Occipital lobe (tissue), 2 donors: Measurements from ENCODE around the gene SLC39A13. TPM values are rescaled to one million over a fixed set of nuclear protein-coding genes. Genes with fewer than 3 reads are reported as not detected.

Source experiments
- DNase-seq: peaks from one replicate; lab custom pipeline; 2025; lab: John Stamatoyannopoulos, UW
- total RNA-seq: library from RNA; depleted of rRNA; stranded (reverse); fragments of >200 nt; gene quantifications from one replicate; pipeline ENCODE4 v1.2.3, GENCODE V29; 2014

The SLC39A13 gene
- total RNA-seq, result 8.9 TPM

DNA sequence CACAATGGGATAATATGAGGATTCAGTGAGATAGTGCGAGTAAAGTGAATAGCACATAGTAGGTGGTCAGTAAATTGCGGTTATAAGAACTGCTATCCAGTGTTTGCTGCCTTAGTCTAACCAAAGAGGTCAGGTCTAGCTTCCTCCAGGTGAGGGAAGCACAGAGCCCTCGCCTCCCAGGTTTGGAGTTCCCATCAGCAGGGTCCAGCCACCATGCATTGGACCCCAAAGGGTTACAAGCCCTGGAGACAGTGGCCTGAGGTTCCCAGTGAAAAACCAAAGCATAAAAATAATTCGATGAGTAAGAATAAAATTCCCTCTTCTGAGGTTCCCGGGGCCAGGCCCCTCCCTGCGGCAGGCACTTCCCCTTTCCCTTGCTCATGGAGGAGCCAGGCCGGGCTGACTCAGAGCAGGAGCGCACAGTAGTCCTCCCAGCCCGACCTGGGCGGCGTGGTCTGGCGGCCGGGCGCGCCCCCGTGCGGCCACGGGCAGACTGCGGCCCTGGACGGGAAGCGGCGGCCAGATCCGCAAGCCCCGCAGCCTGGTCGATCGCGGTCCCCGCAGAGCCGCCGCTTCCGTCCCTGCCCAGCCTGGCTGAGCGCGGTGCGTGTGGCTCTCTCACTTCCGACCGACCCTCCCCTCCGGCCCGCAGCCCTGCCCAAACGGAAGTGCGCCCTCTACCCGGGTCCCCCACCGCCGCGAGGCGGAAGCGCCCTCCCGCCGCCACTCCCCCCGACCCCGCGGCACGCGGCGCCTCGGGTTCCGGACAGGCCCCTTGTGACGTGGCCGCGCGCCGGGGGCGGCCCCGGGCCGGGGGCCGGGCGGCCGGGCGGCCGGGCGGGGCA is at the start of gene SLC39A13:
Gene SLC39A13, plus strand, starts transcription at position 845 of the 845 bp plus-strand sequence. CDS start 1,505 bp downstream, outside the sequence.
- DNase-seq, result peak; percentile 92

DNA sequence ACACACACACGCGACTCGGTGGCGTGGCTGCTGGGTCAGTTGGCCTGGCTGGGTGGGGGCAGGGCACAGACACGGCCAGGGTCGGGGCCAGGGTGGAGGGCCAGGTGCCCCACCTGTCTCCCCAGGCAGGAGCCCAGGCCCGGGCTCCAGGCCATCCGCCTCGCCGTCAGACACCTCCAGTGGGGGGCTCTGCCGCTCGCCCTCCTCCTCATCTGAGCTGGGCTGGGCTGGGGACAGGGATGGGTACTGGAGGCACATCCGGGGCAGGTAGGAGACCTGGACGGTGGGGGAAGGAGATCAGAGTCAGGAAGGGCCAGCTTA is 49.7 kb upstream of the SLC39A13 start:
- DNase-seq, result no peak

DNA sequence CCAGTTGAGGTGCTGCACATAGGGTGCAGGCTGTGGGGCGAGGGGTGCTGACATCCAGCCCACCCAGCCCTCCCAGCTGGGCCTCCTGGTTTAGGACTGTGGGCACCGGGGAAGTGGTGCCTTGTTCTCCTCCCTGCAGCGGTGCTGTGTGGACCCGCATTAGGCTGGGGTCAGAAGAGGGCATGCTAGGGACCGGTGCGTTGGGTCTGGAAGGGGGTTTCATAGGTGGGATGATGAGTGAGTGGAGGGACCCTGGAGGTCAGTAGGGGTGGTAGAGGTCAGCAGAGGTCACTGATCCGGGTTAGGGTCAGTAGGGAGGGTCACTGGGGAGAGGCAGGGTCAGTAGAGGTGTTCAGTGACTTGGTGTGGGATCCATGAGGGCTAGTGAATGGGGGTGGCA is 49.2 kb upstream of the SLC39A13 start:
- no peak for DNase-seq

DNA sequence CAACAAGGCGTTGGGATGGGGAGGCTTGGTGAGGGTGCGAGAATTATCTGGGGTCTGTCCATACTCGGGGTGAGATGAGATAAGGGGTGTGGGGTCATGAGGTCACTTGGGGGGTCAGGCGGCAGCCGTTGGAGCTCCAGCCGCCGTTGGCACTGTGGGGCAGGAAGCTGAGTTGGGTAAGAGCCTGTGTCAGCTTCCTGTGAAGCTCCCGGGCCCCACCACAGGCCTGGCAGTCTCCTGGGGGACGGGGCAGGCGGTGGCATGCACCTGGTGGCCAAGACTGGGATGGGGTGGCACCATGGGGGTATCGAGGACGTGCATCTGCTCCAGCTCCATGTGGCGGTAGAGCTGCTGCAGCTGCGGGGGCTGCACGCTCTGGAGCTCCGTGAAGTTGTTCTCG is 48.8 kb upstream of the SLC39A13 start:
- no peak for DNase-seq

DNA sequence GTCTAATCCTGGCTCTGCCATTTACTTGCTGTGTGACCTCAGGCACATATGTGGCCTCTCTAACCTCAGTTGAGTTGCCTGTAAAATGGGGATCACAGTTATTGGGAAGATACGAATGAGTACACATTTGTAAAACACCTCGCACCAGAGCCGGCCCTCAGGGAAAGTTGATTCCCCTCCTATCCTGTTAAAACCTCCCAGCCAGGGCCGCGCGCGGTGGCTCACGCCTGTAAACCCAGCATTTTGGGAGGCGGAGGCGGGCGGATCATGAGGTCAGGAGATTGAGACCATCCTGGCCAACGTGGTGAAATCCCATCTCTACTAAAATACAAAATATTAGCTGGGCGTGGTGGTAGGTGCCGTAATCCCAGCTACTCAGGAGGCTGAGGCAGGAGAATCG is 48.0 kb upstream of the SLC39A13 start:
- DNase-seq, result no peak

DNA sequence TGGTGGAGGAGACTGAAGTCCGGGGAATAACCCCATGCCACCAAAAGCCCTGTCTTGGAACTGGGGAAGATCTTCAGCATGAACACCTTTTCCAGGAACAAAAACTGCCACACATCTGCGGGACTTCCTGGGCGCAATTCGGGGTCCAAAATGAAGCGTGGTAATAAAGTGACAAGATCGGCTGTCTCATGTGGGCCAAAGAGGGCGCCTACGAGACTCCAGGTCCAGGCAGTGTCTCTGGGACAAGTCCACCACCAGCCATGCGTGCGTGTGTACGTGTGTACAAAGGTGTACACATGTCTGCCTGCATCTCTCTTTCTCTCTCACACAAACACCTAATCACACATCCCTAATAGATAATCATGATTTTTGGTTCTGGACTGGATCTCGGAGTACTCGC is 47.0 kb upstream of the SLC39A13 start:
- DNase-seq, result no peak

DNA sequence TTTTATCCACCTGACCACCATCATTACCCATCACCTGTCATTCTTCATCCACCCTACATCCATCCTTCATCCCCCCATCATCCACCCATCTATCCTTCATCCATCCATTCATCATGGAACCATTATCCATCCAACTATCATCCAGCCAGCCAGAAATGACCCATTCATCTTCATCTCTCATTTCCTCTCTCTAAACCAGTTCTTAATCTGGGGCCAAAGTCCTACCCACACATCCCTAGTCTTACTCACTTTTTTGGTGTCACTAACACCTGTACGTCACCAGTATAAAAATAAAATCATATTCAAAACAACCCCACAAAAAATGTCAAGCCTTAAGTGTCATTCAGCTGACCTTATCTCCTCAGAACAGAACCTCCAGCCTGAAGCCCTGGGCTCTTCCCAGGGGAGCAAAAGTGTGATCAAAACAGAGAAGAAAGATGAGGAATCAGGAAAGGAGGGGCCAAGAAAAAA is 42.3 kb upstream of the SLC39A13 start:
- DNase-seq, result no peak

DNA sequence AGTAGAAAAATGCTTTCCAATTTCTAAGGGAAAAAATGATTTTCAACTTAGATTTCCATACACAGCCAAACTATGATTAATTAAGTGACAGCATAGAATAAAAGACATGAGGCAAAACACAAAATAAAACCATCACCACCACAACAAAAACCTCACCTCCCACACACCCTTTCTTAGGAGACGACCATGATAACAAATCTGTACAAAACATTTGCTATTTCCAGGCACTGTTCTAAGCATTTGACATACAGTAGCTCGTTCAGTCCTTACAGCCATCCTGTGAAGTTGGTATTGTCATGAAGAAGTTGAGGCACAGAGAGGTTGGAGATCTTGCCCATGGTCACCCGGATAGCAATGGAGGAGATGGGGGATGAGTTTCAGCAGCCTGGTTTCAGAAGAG is 38.7 kb upstream of the SLC39A13 start:
- no peak for DNase-seq

DNA sequence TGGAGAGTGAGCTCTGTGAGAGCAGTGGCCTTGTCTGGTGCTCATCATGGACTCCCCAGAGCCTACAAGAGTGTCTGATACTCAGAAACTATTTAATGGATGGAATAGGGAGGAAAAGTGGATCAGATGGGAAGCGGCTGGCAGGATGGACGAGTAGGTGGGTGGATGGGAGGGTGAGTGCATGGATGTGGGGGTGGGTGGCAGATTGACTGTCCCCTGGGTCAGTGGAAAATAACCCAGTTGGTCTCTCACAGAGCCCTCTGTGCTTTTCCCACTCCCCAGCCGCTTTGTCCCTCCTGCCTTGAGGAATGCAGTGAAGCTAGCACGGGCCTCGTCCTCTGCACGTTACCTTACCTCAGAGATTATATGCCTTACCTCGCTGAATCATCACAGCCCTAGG is 36.0 kb upstream of the SLC39A13 start:
- DNase-seq, result no peak

DNA sequence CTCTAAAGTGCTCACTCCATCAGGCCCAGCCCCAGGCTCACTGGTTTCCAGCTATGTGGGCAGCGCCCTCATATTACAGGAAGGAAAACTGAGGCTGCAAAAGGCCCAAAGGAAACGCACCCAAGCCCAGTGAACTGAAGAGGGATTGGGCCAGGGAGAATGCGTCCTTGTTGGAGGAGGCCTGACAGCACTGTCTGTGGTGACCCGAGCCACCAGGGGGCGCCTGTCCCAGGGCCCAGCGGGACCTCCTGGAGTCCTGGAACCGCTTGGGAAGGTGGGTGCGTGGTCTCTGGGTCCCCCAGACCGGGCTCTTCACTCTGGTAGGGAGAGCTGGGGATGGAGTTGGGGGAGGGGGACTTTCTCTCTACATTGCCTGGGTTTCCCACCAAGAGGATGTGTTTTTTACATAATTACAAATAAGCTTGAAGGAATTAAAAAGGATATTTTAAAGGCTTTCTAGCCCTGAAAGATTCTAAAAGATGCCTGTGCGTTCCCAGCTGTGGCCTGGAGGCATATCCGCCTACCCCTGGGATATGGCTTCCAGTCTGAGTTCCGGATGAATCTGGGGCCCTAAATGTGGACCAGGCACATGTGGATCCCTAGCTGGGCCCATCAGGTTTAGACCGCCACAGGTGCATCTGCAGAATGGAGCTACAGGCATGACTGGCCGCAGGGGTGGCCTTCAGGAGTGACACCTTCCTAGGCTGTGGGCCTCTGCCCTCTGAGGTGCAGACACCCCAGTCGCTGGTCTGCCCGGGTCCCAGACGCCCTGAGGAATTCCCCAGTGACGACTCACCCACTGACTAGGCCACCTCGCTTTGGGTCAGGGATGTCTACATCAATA is 34.3 kb upstream of the SLC39A13 start:
- DNase-seq, result no peak

DNA sequence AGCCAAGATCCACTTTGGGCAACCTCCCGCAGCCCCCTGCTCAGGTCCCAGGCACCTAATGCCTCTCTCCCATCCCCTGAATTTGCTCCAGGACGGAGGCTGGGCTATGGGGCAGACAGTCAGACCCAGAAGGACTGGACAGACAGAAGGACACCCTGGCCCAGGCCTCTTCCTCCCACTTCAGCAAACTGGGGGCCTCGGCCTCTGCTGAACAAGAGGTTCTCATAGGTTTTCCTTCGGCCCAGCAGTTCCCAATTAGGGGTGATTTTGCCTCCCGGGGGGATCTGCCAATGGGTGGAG is 33.7 kb upstream of the SLC39A13 start:
- no peak for DNase-seq

DNA sequence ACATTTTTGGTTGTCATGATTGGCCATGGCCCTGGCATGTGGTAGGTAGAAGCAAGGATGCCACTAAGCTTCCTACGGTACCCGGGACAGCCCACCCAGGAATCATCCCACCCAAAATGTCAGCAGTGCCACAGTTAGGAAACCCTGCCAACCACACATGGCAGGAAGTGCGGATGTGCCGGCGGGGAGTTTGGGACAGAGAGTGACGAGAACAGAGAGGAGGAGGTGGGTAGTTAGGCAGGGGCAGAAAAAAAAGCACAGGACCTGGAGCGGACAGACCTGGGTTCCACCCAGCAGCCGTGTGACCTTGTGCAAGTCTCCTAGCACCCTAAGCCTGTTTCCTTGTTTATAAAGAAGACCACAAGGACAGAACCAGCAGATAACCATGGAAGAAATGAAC is 33.4 kb upstream of the SLC39A13 start:
- no peak for DNase-seq

DNA sequence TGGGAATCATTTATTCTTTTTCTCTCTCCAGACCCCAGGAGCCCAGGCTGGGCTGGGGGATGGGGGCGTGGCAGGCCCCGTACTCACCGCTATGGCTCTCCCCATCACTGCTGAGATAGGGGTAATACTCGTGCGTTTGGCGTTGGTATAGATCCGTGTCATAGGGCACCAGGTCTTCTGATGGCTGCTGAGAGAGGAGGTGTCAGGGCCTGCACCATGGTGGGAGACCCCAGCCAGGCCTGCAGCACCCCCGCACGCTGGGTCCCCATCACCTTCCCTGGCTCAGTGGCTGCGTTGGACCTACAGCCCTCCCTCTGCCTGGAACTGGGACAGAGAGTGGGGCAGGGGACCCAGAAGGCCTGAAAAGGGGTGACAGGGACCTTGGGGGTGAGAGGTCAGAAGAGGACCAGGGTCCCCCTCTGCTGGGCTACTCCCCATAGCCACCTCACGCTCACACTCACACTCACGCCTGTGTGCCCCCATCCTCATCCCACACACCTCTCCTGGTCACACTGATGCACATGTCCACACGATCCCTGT is 32.8 kb upstream of the SLC39A13 start:
- DNase-seq, result no peak

DNA sequence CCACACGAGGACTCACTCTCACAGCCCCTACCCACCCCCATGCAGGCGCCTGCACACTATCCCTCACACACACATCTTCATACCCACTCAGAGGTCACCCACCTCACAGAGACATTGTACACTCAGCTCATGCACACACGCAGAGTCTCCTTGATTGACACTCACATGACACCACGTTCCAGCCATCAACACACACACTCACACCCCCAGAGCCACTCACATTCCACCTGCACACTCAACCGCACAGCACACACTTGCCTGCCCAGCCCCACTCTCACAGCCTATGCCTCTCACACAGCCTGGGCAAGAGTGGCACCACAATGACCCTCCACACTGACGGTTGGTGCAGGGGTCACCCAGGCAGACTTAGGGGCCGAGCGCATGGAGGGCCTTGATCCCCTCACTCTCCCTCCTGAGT is 32.3 kb upstream of the SLC39A13 start:
- DNase-seq, result no peak

DNA sequence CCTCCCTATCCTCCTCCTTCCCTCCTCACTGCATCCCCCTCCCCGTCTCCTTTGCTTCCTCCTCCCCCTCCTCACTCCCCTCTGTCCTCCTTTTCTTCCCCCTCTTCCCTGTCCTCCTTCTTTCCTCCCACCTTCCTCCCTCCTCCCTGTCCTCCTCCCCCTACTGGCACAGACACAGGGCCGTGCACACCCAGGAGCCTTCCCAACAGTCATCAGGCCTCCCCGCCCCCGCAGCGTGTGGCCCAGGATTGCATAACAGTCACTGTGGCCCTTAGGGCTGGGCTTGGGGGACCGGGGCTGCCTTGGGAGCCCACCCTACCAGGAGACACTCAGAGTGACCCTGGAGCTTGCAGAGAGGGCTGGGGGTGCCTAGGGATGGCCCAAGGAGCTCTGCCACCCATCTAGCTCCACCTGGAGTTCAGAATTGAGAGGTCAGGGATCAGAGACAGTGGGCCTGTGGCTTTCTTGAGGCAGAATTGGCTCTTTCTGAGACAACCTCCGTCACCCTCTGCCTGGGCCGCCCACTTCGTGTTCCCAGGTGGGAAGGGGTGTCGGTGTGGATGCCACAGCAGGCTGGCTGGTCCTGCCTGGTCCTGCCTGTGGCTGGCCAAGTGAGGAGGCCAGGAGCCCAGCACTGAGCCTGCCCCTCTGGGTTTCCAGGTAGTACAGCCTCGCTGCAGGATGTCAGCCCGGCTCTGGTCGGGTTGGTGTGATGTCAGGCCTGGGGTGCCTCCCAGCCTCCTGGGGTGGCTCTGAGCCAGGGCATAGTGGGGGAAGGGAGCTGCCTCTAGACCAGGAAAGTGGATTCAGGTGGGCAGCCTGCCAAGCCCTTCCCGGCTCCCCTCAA is 31.6 kb upstream of the SLC39A13 start:
- no peak for DNase-seq

DNA sequence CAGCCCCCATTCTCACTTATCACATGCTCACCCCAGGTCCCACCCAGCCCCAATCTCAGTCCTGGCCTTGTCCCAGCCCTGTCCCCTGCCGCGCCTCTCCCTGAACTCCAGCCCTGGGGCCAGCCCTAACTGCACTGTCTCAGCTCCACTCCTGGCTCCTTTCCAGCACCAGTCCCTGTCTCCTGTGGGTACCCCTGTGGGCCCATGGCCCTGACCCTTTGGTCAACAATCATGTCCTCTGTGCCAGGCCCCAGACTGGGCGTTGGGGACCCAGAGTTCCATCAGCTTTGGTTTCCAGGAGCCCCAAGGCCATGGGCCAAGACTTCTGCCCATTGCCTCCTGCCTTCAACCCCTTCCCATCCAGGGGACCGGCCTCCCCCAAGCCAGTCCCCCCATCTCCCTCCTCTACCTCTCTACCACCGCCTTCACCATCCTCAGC is 30.8 kb upstream of the SLC39A13 start:
- no peak for DNase-seq

DNA sequence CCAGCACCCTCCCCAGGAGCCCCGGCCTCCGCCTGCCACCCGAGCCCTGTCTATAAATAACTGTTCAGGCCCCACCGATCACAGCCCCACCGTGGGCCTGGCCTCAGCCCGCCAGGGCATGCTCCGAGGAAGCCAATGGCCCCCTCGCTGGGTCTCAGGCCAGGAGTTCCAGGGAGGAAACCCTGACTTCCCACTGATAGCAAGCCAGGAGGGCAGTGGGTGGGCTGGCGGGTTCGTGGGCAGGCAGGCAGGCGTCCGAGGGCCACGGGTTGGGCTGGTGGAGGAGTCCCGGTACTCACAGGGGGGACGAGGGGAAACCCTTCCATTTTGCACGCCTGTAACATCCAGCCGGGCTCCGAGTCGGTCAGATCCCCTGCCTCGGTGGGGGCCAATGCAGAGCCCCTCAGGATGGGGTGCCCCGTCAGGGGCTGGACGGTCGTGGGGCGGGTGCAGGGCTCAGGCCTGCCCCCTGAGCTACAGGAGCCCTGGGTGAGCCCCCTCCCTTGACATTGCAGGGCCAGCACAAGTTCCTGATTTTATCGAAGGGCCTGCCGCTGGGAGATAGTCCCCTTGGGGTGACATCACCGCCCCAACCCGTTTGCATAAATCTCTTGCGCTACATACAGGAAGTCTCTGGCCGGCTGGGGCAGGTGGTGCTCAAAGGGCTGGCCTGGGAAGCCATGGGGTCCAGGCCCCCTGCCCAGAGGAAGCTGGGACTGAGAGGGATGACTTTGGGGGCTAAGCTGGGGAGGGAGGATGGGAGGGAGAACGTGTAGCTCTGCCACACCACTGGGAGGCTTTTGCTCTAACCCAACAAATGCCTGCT is 30.2 kb upstream of the SLC39A13 start, which contains the start of gene SPI1:
Gene SPI1, minus strand, starts transcription at position 538 of the 826 bp plus-strand sequence. Its CDS starts 194 bp downstream, at position 344.
- no peak for DNase-seq

DNA sequence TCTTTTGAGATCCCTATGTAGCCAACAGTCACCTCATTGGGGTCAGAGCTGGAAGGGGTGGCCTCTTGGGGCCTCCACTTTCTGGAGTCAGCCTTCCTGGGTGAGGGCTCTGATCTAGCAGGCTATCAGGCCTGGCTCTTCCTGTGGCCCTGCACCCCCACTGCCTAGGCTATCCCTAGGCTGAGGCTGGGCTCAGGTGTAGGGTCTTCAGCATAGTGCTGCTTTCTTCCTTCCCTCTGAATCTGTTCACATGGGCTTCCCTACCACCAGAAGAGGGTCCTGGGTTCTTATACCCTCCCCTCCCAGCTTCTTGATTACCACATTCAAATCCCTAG is 29.6 kb upstream of the SLC39A13 start:
- no peak for DNase-seq

DNA sequence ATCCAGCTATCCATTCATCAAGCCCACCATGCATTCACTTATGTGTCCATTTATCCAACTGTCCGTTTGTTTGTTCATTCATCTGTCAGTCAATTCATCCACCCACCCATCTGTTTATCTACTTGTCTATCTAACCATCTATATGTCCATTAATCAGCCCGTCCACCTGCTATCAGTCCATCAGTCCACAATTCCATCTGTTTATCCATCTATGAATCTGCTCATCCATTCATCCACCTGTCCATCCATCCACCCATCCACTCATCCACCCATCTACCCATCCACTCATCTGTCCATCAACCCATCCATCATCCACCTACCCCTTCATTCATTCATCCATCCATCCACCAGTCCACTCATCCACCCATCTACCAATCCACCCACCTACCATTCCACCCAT is 29.1 kb upstream of the SLC39A13 start:
- no peak for DNase-seq

DNA sequence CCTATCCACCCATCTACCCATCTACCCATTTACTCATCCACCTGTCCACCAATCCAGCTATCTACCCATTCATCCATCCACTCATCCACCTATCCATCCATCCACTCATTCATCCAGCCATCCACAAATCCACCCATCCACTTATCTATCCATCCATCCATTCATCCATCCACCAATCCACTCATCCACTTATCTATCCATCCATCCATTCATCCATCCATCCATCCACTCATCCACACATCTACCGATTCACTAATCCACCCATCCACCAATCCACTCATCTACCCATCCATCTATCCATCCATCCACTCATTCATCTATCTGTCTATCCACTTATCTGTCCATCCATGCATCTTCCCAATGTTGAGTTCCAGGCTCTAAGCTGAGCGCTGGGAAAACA is 28.3 kb upstream of the SLC39A13 start:
- no peak for DNase-seq

DNA sequence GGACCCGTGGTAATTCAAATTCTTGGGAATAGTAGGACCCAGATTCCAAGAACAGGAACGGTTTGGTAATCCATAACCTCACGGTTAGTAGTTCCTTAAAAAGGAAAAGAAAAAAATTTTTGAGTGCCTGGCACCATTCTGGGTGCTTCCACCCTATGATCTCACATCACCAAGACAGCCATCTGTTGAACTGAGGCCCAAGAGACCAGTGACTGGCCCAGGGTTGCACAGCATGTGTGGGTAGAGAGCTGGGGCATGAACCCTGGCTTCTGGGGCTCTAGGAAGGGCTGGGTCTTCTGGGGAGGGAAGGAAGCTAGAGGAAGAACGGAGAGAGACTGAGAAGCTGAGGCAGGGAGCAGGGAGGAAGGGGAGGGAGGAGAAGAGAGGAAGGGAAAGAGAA is 25.3 kb upstream of the SLC39A13 start:
- DNase-seq, result no peak
